ENCODE measurements around the gene TFR2. TPM values are rescaled to one million over a fixed set of nuclear protein-coding genes. Genes with fewer than 3 reads are reported as not detected.
A peak's percentile ranks its signal among the peaks of the same experiment; 100 is the strongest.

Gene TFR2
- total RNA-seq, 2 experiments from 2014 or later: 10.9 to 11.1 TPM

DNA sequence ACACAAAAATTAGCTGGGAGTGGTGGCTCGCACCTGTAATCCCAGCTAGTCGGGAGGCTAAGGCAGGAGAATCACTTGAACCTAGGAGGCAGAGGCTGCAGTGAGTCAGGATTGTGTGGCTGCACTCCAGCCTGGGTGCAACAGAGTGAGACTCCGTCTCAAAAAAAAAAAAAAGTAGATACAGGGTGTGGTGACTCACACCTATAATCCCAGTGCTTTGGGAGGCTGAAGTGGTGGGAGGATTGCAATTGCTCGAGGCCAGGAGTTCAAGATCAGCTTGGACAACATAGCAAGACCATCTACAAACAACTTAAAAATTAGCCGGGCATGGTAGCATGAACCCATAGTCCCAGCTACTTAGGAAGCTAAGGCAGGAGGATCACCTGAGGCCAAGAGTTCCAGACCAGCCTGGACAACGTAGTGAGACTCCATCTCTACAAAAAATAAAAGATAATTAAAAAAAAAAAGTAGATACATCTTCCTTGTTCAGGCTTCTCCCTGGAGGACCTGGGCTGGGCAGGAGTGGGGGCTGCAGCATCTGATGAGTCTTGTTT, 27.0 kb downstream of the TFR2 start:
- DNase-seq: no peak
- H3K4me1 Mint-ChIP-seq: peaks cover 10% of the 10 kb centered on the region
- H3K27me3 Mint-ChIP-seq: no peaks in the 10 kb centered on the region
- no peaks in the 10 kb centered on the region for H3K9me3 Mint-ChIP-seq
- no peak overlapping the region for H3K27ac Mint-ChIP-seq
- H3K4me3 Mint-ChIP-seq: no peak overlapping the region
- no peaks in the 10 kb centered on the region for H3K36me3 Mint-ChIP-seq

DNA sequence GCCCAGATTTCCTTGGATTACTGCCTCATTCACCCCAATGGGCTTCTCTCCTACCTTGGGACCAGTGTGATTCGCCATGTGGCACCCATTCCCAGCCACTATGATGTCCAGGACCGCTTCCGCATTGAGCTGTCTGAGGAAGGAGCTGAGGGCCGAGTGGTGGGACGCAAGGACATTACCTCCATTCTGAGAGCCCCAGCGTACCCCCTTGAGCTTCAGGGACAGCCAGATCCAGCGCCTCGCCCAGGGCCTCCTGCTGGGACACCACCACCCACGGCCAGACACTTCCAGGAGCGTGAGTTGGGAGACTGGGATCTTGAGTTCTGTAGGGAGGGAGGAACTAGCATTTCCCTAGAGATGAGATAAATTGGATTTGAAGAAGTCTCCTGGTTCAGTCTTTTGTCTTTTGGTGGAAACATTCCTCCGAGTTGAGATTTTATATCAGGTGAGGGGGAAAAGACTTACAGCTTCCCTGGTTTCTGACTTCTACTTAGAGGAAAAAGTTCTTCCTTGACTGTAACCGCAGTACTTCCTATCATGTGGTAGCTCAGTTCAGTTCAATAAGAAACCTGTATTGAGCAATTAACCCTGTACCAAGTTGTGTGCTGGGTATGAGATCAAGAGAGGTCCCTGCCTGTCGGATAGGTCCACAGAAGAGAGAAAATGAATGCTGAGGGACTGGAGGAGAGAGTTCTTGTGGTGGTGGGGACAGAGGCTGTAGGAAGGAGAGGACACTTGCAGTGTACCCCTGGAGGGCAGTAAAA, 27.8 kb downstream of the TFR2 start:
- Mint-ChIP-seq H3K9me3 (no peaks in the 10 kb centered on the region), H3K27me3 (no peaks in the 10 kb centered on the region), H3K27ac (no peak overlapping the region), H3K4me1 (peaks cover 10% of the 10 kb centered on the region), H3K36me3 (no peaks in the 10 kb centered on the region), H3K4me3 (peak overlapping the region; percentile 79)
- no peak for DNase-seq

DNA sequence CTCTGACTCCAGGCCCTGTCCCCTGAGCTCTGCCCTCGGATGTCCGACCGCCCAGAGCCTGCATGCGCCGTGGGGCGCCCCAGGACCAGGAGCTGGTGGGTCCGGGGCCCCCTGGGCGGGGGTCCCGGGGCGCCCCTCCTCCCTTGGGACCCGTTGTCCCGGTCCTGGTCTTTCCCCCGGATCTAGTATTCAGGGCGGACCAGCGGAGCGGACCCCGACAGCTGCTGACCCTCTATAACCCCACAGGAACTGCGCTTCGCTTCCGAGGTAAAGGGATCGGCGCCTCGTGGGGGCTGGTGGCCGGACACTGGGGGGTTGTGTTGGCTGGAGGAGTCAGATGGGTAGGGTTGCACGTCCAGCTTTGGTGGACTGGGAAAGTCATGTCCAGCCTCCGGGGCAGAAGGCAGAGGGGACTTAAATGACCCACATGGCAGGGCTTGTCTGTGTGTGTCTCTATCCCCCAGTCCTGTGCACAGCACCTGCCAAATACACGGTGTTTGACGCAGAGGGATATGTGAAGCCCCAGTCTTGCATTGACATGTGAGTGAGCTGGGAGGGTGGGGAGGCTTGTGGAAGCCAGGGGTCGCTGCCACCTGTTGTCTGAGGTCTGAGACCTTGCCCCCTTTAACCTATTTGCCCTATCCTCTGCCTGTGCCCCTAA, 28.5 kb downstream of the TFR2 start:
- Mint-ChIP-seq H3K27ac (no peak overlapping the region), H3K27me3 (no peaks in the 10 kb centered on the region), H3K36me3 (no peaks in the 10 kb centered on the region), H3K4me3 (peak overlapping the region; percentile 97), H3K9me3 (no peaks in the 10 kb centered on the region), H3K4me1 (peaks cover 10% of the 10 kb centered on the region)
- DNase-seq: no peak

DNA sequence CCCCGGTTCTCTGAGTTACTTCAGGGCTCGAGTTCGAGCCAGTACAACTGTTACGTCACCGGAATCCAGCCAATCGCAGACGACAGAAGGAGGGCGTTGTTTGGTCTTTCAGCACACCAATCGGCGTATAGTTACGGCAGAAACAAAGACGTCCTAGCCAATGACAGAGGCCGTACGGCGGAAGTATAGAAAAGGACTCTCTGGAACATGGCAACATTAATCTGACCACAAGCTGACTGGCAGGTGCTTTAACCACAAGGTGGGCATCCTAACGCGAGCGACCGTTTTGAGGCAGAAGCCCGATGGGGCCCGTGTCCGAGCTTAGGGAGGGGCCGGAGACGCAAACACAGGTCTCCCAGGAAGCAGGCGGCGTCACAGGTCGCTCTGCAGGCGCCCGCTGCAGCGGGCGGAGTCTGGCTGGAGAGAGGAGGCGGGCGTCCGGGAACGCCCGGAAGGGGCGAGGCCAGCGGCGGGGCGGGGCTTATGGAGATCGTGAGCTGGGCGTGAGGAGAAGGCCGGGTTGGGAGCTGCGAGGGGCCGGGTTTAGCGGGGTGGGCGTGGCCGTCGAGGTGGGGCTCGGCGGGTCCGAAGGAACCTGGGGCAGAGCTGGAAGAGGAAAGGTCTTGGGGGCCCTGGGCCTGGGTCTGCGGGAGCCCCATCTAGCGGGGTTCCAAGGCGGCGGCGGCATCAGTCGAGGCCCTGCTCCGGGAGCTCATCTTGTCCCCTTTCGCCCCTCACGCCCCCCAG, 29.2 kb downstream of the TFR2 start, which contains the start of gene MOSPD3:
Gene MOSPD3, plus strand, starts transcription at position 558 of the 747 bp plus-strand sequence. CDS start 252 bp downstream, outside the sequence.
- H3K36me3 Mint-ChIP-seq: no peaks in the 10 kb centered on the region
- peak; percentile 99 for DNase-seq
- peak within 1 kb of the TSS; percentile 97 for H3K4me3 Mint-ChIP-seq
- H3K9me3 Mint-ChIP-seq: no peaks in the 10 kb centered on the region
- peaks cover 10% of the 10 kb centered on the region for H3K4me1 Mint-ChIP-seq
- no peaks in the 10 kb centered on the region for H3K27me3 Mint-ChIP-seq
- peak within 1 kb of the TSS; percentile 99 for H3K27ac Mint-ChIP-seq

DNA sequence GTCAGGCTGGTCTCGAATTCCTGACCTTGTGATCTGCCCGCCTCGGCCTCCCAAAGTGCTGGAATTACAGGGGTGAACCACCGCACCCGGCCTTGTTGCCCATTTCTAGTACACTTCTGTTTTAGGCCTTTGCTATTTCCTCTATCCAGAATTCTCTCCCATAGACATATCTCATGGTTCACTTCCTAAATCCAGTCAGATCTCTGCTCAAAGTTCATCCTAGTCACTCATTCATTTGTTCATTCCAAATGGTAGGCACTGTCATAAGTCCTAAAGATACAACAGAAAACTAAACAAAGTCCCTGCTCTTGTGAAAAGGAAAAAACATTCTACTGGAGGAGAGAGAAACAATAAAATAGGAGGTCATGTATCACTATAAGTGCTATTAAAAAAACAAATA, 31.4 kb downstream of the TFR2 start:
- H3K4me1 Mint-ChIP-seq: peaks cover 18% of the 10 kb centered on the region
- H3K9me3 Mint-ChIP-seq: no peaks in the 10 kb centered on the region
- no peak overlapping the region for H3K27ac Mint-ChIP-seq

DNA sequence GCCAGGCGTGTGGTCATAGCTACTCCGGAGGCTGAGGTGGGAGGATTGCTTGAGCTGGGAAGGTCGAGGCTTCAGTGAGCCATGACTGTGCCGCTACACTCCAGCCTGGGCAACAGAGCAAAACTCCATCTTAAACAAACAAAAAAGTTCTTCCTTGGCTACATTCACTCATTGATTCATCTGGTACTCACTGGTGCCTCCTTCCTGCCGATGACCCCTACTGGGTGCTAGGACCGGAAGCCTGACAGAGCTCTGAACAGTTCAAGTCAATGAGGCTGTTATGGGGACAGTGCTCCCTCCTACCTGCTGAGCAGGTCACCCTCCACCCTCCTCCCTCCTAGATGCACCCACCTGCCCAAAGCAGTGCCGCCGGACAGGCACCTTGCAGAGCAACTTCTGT, 34.2 kb downstream of the TFR2 start:
- DNase-seq: no peak
- Mint-ChIP-seq H3K4me1 (peaks cover 15% of the 10 kb centered on the region), H3K4me3 (no peak overlapping the region), H3K27me3 (no peaks in the 10 kb centered on the region), H3K36me3 (no peaks in the 10 kb centered on the region), H3K27ac (no peak overlapping the region), H3K9me3 (no peaks in the 10 kb centered on the region)

More for the DNA sequence above, 31.4 kb downstream of the TFR2 start:
- no peak for DNase-seq
- Mint-ChIP-seq H3K4me3 (no peak overlapping the region), H3K27me3 (no peaks in the 10 kb centered on the region), H3K36me3 (no peaks in the 10 kb centered on the region)

DNA sequence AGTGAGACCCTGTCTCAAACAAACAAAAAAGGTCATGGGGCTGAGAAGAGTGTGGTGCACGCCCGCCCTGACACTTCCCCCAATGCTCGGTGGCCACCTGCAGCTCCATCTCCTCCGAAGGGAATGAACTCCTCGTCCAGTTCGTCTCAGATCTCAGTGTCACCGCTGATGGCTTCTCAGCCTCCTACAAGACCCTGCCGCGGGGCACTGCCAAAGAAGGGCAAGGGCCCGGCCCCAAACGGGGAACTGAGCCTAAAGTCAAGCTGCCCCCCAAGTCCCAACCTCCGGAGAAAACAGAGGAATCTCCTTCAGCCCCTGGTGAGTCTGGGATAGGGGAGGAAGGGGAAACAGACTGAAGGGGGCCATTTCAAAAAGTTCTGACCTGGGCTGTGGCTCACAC, 35.0 kb downstream of the TFR2 start:
- no peaks in the 10 kb centered on the region for H3K9me3 Mint-ChIP-seq
- no peaks in the 10 kb centered on the region for H3K36me3 Mint-ChIP-seq
- no peaks in the 10 kb centered on the region for H3K27me3 Mint-ChIP-seq
- H3K4me3 Mint-ChIP-seq: no peak overlapping the region
- DNase-seq: no peak
- H3K4me1 Mint-ChIP-seq: peaks cover 15% of the 10 kb centered on the region
- no peak overlapping the region for H3K27ac Mint-ChIP-seq

DNA sequence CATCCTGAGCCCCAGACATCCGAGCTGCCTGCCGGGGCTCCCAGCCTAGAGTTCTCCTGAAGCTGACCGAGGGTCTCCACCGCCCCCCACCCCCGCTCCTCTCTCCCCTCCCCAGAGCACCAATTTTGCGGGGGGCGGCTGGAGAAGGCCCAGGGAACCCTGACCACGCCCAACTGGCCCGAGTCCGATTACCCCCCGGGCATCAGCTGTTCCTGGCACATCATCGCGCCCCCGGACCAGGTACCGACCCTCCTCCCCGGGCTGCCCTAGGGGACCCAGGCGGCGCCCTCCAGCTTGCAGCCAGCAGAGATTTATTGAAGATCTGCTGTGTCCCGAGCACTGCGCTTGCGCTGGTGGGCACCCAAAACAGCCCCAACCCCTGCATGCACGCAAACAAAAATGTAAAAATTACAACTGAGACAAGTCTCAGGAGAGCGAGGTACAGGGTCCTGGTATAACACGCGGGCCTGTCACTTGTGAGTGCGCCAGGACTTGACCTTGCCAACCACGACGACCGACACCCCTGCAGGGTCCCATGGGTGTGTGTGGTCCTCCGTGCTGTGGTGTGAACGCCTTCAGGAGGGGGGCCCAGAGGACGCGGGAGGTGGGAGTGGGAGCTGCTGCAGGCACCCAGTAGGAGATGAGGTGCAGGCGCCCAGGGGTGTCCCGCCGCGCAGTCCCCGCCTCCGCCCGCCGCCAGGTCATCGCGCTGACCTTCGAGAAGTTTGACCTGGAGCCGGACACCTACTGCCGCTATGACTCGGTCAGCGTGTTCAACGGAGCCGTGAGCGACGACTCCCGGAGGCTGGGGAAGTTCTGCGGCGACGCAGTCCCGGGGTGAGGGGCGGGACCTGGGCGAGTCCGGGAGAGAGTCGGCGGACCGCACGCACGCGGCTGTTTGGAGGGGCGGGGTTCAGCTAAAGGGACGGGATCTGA, 36.1 kb downstream of the TFR2 start:
- no peaks in the 10 kb centered on the region for H3K36me3 Mint-ChIP-seq
- peak overlapping the region; percentile 79 for H3K4me3 Mint-ChIP-seq
- peaks cover 13% of the 10 kb centered on the region for H3K4me1 Mint-ChIP-seq
- no peaks in the 10 kb centered on the region for H3K9me3 Mint-ChIP-seq
- H3K27ac Mint-ChIP-seq: no peak overlapping the region
- no peaks in the 10 kb centered on the region for H3K27me3 Mint-ChIP-seq
- peak; percentile 56 for DNase-seq

DNA sequence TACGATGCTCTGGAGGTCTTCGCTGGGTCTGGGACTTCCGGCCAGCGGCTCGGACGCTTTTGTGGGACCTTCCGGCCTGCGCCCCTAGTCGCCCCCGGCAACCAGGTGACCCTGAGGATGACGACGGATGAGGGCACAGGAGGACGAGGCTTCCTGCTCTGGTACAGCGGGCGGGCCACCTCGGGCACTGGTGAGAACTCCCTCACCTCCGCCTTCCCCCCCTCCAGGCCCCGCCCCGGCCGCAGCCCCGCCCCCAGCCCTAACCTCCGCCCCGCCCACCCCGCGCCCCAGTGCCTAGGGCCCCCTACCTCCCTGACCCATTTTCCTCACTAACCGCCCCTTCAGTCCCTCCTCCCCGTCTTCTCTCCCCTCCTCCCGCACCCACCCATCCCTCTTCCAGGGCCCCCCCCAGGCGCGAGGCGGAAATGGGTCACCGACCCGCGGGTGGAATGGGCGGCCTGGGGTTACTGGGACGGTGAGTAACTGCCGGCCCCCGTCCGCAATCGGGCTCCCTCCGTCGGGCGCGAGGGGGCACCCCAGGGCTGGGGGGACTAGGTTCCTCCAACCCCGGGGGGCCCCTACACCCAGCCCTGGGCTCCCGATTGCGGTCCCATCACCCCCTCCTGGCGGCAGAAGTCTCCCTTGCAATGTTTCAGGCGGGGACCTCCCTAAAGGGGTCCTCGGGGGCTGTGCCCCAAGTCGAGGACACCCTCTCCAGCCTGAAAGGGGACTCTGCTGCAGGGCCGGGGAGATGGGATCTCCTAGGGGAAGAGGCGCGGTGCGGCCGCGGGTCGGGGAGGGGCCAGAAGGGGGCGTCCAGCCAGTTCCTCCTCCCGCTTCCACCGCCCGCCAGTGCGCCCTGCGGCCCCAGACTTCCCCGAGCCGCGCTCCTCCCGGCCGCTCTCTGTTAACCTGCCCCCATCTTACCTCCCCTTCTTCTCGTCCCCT, 37.0 kb downstream of the TFR2 start:
- peak; percentile 82 for DNase-seq
- H3K4me3 Mint-ChIP-seq: peak overlapping the region; percentile 79
- peaks cover 13% of the 10 kb centered on the region for H3K4me1 Mint-ChIP-seq
- H3K27me3 Mint-ChIP-seq: no peaks in the 10 kb centered on the region
- no peaks in the 10 kb centered on the region for H3K36me3 Mint-ChIP-seq
- H3K9me3 Mint-ChIP-seq: no peaks in the 10 kb centered on the region
- peak overlapping the region; percentile 74 for H3K27ac Mint-ChIP-seq

DNA sequence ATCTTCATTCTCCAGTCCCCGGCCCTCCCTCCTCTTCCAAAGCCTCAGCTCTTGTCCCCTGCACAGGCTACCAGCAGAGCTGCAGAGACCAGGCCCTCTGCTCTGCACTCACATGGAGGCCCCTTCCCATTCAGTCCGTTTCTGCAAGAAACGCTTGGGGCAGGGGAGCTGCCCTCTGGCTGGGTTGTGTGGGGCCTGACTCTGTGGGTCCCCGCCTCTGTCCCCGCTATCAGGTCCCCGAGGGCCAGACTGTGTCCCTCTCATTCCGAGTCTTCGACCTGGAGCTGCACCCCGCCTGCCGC, 37.7 kb downstream of the TFR2 start:
- Mint-ChIP-seq H3K36me3 (no peaks in the 10 kb centered on the region), H3K27ac (peak overlapping the region; percentile 74)

DNA sequence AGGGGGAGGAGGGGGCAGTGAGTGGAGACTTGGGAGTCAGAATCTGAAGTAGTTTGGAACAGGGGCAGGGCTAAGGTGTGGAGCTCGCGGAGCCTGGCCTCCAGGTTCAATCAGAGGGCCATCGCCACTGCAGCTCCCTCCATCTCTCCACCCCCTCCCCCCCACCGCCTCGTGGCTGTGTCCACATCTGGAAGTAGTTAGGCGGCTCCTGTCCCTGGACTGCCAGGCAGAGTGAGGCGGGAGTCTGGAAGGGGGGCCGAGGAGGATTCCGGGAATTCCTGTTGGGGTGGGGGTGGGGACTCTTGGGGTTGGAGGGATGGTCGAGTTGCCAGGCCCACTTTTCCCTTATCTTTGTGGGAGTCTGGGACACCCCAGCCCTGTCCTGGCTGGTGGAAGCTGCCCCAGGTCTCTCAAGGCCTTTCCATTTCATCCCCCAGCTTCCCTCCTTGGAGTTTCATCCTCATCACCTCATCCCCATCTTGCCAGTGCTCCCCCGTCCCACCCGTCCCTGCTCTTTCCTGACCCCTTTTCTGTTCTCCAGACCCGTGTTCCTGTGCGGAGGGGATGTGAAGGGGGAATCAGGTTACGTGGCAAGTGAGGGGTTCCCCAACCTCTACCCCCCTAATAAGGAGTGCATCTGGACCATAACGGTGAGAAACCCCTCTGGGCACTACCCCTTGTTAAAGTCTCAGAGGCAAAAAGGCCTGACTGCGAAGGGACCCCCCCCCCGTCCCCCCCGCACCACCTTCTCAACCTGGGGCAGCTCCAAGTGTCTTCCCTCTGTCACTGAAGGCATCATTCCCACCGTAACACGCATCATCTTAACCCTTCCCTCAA, 38.2 kb downstream of the TFR2 start:
- H3K9me3 Mint-ChIP-seq: no peaks in the 10 kb centered on the region
- H3K4me1 Mint-ChIP-seq: peaks cover 13% of the 10 kb centered on the region
- H3K36me3 Mint-ChIP-seq: no peaks in the 10 kb centered on the region
- H3K27me3 Mint-ChIP-seq: no peaks in the 10 kb centered on the region
- H3K4me3 Mint-ChIP-seq: peak overlapping the region; percentile 79
- H3K27ac Mint-ChIP-seq: no peak overlapping the region
- DNase-seq: no peak

More for the DNA sequence above, 37.7 kb downstream of the TFR2 start:
- H3K27me3 Mint-ChIP-seq: no peaks in the 10 kb centered on the region
- H3K9me3 Mint-ChIP-seq: no peaks in the 10 kb centered on the region
- H3K4me3 Mint-ChIP-seq: peak overlapping the region; percentile 79
- peaks cover 13% of the 10 kb centered on the region for H3K4me1 Mint-ChIP-seq
- no peak for DNase-seq

DNA sequence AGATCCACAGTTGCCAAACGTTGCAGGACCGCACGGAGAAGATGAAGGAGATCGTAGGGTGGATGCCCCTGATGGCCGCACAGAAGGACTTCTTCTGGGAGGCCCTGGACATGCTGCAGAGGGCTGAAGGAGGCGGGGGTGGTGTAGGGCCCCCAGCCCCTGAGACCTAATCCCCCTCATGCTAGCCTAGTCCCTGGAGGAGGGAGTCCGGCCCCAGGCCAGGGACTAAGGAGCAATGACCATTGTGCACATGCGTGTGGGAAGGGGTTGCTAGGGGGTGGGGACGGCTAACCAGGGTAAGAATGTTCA, 40.7 kb downstream of the TFR2 start:
- peaks cover 12% of the 10 kb centered on the region for H3K4me1 Mint-ChIP-seq
- no peak overlapping the region for H3K4me3 Mint-ChIP-seq
- H3K36me3 Mint-ChIP-seq: no peaks in the 10 kb centered on the region
- H3K27me3 Mint-ChIP-seq: no peaks in the 10 kb centered on the region
- H3K9me3 Mint-ChIP-seq: no peaks in the 10 kb centered on the region
- no peak overlapping the region for H3K27ac Mint-ChIP-seq
- no peak for DNase-seq

All from activated naive CD8-positive, alpha-beta T cell treated with anti-CD3 and anti-CD28 coated beads for 36 hours (primary cell).